IPS-20b (cell line): ENCODE data around the gene PLK5.

Experiments
- H3K27ac ChIP-seq: one replicate; pipeline ENCODE4 v1.5.1; 2013; ENCODE audit warnings: low read length
- H3K27me3 ChIP-seq: 2 replicates; pipeline ENCODE4 v1.6.1; 2013; ENCODE audit warnings: mild to moderate bottlenecking, low read length, inconsistent platforms; ENCODE audit not compliant: insufficient read depth
- H3K36me3 ChIP-seq: 2 replicates; pipeline ENCODE4 v1.6.1; 2013; ENCODE audit warnings: low read depth, mild to moderate bottlenecking, inconsistent platforms, low read length, moderate library complexity; ENCODE audit not compliant: insufficient read depth
- H3K4me1 ChIP-seq: 2 replicates; pipeline ENCODE4 v1.6.1; 2013; ENCODE audit warnings: mild to moderate bottlenecking, control low read depth, inconsistent platforms, low read length, moderate library complexity; ENCODE audit not compliant: insufficient read depth
- H3K4me3 ChIP-seq: 2 replicates; pipeline ENCODE4 v1.5.1; 2013; ENCODE audit warnings: mild to moderate bottlenecking, low read length, inconsistent platforms
- H3K9ac ChIP-seq: 2 replicates; pipeline ENCODE4 v1.6.1; 2013; ENCODE audit warnings: low read depth, mild to moderate bottlenecking, inconsistent platforms, low read length, moderate library complexity
- H3K9me3 ChIP-seq: 2 replicates; pipeline ENCODE4 v1.6.1; 2013; ENCODE audit warnings: mild to moderate bottlenecking, low read depth, low read length, inconsistent platforms; ENCODE audit not compliant: insufficient read depth

PLK5 gene

DNA sequence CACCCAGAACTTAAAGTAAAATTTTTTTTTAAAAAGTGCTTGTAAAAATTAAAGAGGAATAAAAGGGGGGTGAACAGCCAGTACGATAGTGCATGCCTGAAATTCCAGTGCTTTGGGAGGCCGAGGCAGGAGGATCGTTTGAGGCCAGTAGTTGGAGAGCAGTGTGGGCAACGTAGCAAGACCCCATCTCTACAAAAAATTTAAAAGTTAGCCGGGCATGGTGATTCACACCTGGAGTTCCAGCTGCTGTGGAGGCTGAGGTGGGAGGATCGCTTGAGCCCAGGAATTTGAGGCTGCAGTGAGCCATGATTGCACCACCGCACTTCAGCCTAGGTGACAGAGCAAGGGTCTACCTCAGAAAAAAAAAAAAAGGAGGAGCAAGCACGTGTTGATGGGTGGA is 18.9 kb upstream of the PLK5 start:
- peaks cover 51% of the 10 kb centered on the region for H3K27me3 ChIP-seq
- peaks cover 2% of the 10 kb centered on the region; the same call in 1 of the 2 replicates for H3K9me3 ChIP-seq
- no peak overlapping the region for H3K9ac ChIP-seq
- H3K4me3 ChIP-seq: no peak overlapping the region
- no peak overlapping the region for H3K27ac ChIP-seq
- H3K4me1 ChIP-seq: no peaks in the 10 kb centered on the region
- H3K36me3 ChIP-seq: no peaks in the 10 kb centered on the region

DNA sequence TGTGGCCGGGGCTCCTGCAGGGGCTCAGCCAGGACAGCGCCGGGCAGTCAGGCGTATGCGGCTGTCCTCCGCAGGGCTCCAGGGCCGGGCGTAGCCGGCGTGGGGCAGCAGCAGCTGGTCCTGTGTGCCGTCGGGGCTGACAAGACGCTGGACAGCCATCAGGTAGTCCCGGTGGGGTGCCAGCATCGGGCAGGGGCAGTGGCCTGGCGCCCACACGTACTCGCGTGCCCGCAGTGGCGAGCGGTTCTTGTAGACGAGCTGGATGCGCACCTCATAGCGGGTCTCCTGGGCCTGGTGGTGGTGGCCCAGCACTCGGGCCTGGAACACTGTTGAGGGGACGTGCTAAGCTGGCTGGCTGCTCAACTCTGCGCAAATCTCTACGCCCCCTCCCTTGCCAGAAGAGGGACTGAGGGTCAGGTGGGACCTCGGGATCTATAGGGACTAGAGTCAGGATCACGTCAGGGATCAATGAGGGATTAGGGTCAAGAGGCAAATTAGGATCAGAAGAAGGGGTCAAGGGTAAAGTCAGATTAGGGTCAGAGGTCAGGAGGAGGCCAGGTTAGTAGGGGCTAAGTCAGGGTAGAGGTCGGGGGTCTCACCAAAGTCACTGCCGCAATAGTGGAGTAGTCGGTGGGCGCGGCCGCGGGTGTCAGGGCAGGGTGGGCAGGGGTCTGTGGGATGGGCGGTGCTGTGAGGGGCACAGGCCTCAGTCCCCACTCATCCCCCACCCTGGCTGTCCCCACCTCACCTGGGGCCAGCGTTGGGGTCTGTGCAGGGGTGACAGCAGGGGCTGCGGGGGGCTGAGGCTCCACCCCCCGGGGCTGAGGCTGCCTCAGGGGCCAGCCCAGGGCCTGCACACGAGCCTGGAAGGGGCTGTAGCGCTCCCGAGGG is 17.6 kb upstream of the PLK5 start:
- Histone ChIP-seq H3K4me3 (no peak overlapping the region), H3K36me3 (no peaks in the 10 kb centered on the region), H3K9me3 (no peaks in the 10 kb centered on the region), H3K27ac (no peak overlapping the region), H3K9ac (no peak overlapping the region), H3K4me1 (no peaks in the 10 kb centered on the region), H3K27me3 (peaks cover 63% of the 10 kb centered on the region)

DNA sequence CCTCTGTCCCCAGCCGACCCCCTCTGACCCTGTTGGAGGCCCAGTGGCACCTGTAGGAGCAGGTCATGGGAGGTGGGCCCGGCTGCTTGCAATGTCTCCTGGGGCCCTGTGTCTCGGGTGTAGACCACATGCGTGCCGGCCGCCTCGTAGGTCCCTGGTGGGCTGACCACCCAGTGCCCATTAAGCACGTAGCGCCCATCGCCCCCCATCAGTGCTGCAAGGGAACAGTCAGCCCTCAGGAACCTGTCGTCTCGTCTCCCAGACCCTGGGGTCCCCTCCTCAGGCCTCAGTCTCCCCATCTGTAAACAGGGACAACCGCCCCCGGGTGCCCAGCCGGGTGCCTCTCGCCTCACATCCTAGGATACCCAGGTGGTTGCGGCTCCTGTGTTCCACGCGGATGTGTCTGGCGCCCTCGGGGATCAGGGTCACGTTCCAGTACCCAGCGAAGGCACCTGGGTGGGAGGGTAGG is 16.7 kb upstream of the PLK5 start:
- Histone ChIP-seq H3K9ac (no peak overlapping the region), H3K9me3 (no peaks in the 10 kb centered on the region), H3K27me3 (peaks cover 72% of the 10 kb centered on the region), H3K4me3 (peak overlapping the region; percentile 77), H3K27ac (no peak overlapping the region), H3K4me1 (no peaks in the 10 kb centered on the region), H3K36me3 (no peaks in the 10 kb centered on the region)

DNA sequence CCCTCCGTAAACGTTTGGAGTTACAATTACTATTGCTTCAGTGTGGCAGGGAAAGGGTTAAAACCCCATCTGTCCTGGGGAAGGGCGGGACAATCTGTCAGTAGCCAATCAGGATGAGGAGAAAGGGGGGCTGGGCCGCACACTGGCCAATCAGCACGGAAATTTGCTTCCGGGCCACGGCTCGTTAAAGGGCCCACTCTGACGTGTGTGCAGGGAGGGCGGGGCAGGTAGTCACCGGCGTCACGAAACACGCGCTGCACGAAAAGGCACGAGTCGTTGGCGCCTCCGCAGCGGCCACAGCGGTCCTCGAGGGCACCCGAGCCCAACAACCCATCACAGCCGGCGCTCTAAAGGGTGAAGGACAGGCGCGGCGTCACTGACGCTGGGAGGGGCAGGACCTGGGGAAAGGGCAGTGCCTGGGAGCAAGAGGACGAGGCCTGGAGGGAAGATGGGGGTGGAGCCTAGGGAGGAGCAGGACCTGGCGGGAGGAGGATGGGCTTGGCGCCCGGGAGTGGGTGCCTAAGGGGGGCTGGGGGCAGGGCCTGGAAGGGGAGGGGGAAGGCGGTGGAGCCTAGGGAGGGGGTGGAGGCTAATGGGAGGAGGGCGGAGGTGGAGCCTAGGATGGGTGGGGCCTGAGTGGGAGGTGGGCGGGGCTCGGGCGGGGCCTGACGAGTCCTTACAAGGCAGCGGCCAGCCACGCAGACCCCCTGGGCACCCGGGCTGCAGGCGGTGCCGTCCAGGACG is 15.9 kb upstream of the PLK5 start:
- no peaks in the 10 kb centered on the region for H3K36me3 ChIP-seq
- no peaks in the 10 kb centered on the region for H3K4me1 ChIP-seq
- H3K9ac ChIP-seq: peak overlapping the region; percentile 69; the same call in 1 of the 2 replicates
- peaks cover 71% of the 10 kb centered on the region for H3K27me3 ChIP-seq
- no peak overlapping the region for H3K27ac ChIP-seq
- H3K4me3 ChIP-seq: peak overlapping the region; percentile 77
- no peaks in the 10 kb centered on the region for H3K9me3 ChIP-seq

DNA sequence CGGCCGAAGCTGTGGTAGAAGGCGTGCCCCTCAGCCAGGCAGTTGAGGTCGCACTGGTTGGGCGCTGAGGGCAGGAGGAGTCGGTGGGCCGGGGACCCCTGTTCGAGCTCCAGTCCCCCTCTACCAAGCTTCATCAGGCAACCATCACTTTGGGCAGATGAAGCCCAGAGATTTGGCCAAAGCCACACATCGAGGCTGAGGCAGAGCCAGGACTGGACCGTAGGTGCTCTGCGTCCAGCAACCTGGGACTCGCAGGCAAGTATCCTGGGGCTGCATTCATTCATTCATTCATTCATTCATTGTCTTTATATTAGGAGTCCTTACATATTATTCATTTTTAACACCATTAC is 15.4 kb upstream of the PLK5 start:
- no peaks in the 10 kb centered on the region for H3K36me3 ChIP-seq
- no peaks in the 10 kb centered on the region for H3K4me1 ChIP-seq
- H3K9me3 ChIP-seq: no peaks in the 10 kb centered on the region
- H3K27me3 ChIP-seq: peaks cover 68% of the 10 kb centered on the region
- H3K27ac ChIP-seq: no peak overlapping the region
- H3K4me3 ChIP-seq: peak overlapping the region; percentile 45; the same call in 1 of the 2 replicates
- H3K9ac ChIP-seq: no peak overlapping the region

DNA sequence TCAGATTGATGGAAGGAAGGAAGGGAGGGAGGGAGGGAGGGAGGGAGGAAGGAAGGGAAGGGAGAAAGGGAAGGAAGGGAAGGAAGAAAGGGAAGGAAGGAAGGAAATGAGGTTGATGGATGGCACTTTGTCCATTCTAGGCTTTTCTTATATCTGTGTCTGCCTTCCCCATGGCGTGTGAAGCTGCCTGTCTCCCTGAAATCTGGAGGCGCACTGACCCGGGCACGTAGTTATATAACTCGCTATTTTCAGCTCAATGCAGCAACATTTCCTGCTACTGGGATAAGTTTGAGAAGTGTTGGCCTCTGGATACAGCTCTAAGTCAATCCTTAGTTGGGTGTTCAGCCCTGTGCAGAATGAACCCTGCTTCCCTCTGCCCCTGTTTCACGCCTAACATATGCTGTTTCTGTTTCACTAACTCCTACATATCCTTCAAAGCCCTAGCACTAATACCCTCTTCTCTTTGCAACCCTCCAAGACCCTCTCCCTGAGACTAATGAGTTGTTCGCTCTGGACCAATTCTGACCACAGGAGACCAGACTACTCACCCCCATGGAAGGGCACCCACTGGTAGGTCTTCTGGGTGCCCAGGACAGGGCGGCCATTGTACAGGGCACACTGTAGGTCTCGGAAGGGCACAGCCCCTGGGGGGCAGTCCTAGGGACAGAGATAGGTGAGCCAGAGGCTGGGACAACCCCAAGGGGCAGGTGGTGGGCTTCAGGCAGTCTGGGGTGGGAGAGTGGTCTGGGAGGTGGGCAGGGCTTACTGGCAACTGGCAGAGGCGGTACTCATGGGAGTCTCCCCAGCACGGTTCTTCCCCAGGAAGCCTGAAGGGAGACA is 14.1 kb upstream of the PLK5 start:
- H3K27me3 ChIP-seq: peaks cover 66% of the 10 kb centered on the region
- no peaks in the 10 kb centered on the region for H3K9me3 ChIP-seq
- no peaks in the 10 kb centered on the region for H3K36me3 ChIP-seq
- H3K4me3 ChIP-seq: no peak overlapping the region
- no peaks in the 10 kb centered on the region for H3K4me1 ChIP-seq
- H3K9ac ChIP-seq: no peak overlapping the region
- H3K27ac ChIP-seq: no peak overlapping the region

DNA sequence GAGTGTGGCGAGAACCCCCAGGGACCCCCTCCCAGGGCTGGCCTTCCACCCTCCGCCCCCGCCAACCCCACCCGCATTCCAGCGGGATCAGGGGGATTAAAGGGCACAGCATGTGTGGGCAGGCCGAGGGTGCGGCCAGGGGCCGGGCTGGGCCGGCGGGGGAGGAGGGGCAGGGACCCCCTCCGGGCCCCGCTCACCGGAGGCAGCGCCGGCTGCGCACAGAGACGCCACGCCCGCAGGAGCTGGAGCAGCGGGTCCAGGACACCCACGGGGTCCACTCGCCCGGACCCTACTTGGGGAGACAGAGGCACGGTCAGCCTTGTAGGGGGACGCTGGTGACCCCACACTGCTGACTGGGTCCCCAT is 13.5 kb upstream of the PLK5 start:
- Histone ChIP-seq H3K4me1 (no peaks in the 10 kb centered on the region), H3K27ac (no peak overlapping the region), H3K4me3 (no peak overlapping the region), H3K9ac (no peak overlapping the region), H3K27me3 (peaks cover 63% of the 10 kb centered on the region), H3K9me3 (no peaks in the 10 kb centered on the region), H3K36me3 (no peaks in the 10 kb centered on the region)

DNA sequence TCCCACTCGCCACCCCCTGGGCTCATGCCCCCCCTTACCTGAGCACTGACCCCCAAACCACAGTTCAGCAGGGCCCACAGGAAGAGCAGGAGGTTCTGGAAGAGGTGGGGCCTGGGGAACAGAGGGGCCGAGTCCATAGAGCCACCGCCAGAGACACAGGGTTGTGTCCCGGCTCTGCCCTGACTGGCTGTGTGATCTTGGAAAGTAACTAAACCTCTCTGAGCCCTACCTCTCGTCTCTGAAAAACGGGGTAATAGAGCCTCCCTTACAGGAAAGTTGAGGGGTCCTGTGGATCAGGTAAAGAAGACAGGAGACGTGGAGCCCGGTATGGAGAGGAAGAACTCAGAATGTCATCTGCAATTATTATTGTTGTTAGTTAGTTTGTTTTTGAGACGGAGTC is 13.1 kb upstream of the PLK5 start:
- Histone ChIP-seq H3K36me3 (no peaks in the 10 kb centered on the region), H3K9me3 (no peaks in the 10 kb centered on the region), H3K4me3 (no peak overlapping the region), H3K4me1 (no peaks in the 10 kb centered on the region), H3K9ac (no peak overlapping the region), H3K27me3 (peaks cover 60% of the 10 kb centered on the region), H3K27ac (no peak overlapping the region)

DNA sequence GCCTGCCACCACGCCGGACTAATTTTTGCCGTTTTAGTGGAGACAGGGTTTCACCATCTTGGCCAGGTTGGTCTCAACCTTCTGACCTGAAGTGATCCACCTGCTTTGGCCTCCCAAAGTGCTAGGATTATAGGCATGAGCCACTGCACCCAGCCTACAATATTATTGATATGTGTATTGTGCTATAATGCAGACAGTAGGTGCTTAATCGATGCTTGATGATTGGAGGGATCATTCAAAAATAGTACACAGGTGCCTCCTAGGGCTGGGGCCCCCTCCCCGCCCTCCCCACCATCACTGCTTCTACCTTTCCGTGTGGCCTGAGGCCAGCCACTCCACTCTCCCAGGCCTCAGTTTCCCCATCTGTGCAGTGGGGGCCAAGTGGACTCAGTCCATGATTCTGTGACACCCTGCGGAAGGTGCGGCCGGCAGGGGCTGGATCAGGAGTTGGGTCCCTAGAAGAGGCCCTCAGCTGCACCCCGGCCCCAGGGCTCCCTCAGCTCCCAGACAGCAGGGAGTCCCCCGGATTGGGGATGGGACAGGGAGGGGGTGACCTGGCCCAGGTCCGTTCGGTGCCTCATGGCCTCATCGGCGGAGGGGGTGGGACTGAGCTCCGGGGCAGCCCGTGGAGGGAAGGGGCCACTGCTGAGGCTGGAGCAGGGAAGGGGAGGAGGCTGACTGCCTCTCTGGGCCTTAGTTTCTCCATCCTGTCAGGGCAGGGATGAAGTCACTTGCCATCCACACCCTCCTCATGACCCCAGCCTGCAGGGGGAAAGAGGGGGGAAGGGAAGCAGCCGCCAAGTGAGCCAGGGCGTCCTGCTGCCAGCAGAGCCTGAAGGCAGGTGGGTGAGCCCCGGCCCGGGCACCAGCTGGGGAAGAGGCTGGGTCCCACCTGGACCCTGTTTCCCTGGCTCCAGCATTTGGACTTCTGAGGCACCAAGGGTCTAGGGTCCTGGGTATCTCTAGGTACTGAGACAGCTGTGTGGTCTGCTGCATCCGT is 12.3 kb upstream of the PLK5 start:
- Histone ChIP-seq H3K4me1 (no peaks in the 10 kb centered on the region), H3K9me3 (no peaks in the 10 kb centered on the region), H3K27me3 (peaks cover 60% of the 10 kb centered on the region), H3K36me3 (no peaks in the 10 kb centered on the region), H3K4me3 (no peak overlapping the region), H3K9ac (no peak overlapping the region), H3K27ac (no peak overlapping the region)

DNA sequence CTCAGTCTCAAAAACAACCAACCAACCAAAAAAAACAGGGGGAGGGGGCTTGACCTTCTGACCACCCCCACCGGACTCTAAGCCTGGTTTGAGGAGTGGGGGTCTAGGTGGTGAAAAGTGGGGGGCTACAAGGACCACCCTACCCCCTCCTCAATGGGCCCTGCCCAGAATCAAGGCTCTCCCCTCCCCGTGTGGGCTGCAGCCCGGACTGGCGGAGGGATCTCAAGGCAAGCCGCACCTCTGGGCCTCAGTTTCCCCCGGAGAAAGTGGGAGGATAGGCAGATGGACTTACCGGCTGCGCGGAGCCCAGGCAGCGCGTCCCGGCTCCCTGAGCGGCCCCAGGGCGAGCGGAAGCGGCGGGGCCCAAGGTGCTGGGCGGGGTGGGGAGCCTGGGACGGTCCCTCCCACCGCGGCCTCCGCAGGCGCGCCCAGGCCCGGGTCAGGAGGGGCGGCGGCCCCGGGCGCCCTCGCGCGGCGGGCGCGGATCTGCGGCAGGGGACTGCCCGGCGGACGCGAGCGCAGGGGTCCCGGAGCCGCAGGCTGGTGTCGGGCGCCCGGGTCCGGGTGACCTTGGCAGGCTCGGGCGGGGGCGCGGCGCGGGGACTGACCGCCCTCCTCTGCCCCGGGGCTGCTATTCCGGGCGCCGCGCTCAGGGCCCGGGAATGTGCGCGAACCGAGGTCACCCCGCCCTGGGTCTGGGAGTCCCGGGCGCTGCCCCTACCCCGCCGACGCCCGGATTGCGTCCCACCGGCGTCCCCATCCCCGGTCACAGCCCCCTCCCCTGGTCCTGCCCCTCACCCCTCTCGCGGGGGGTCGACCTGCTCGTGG is 11.0 kb upstream of the PLK5 start, which contains the start of gene ADAMTSL5:
Gene ADAMTSL5, minus strand, starts transcription at position 349 of the 828 bp plus-strand sequence. CDS start 2,076 bp downstream, outside the sequence.
- Histone ChIP-seq H3K36me3 (no peaks in the 10 kb centered on the region), H3K9ac (no peak within 1 kb of the TSS), H3K27me3 (peaks cover 60% of the 10 kb centered on the region), H3K4me1 (no peaks in the 10 kb centered on the region), H3K27ac (no peak within 1 kb of the TSS), H3K4me3 (no peak within 1 kb of the TSS), H3K9me3 (no peaks in the 10 kb centered on the region)
